ENCODE measurements around the gene FNDC8.

DNA sequence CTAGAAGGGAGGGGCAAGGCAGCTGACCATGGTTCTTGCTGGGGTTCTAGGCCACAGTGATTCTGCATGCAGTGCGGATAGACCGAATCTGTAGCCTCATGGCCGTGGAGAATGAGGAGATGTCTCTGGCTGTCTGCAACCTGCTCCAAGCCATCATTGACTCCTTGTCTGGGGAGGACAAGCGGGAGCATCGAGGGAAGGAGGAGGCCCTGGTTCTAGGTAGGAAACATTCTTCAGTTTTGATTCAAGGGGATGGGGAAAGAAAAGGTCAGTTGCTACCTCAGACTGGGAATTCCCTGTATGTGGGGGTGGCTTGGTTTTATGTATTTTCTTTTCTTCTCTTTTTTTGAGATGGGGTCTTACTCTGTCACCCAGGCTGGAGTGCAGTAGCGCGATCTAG, 33.8 kb downstream of the FNDC8 start:
- TF ChIP-seq CHD2 (IDR thresholded peaks at IDR 0.05; ENCODE audit: low read length, partially characterized antibody) (no peak), RARB (CRISPR knock-in tag; IDR thresholded peaks at IDR 0.05) (no peak), CHD4 (IDR thresholded peaks at IDR 0.05; ENCODE audit: borderline replicate concordance) (no peak), SMC3 (IDR thresholded peaks at IDR 0.05) (no peak)
- TF ChIP-seq, protein P1, sequence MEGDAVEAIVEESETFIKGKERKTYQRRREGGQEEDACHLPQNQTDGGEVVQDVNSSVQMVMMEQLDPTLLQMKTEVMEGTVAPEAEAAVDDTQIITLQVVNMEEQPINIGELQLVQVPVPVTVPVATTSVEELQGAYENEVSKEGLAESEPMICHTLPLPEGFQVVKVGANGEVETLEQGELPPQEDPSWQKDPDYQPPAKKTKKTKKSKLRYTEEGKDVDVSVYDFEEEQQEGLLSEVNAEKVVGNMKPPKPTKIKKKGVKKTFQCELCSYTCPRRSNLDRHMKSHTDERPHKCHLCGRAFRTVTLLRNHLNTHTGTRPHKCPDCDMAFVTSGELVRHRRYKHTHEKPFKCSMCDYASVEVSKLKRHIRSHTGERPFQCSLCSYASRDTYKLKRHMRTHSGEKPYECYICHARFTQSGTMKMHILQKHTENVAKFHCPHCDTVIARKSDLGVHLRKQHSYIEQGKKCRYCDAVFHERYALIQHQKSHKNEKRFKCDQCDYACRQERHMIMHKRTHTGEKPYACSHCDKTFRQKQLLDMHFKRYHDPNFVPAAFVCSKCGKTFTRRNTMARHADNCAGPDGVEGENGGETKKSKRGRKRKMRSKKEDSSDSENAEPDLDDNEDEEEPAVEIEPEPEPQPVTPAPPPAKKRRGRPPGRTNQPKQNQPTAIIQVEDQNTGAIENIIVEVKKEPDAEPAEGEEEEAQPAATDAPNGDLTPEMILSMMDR (IDR thresholded peaks at IDR 0.05), result no peak

Data from A549 (cell line).